Brain microvascular endothelial cell (primary cell): ENCODE measurements around the gene RUNDC1.
A peak's percentile ranks its signal among the peaks of the same experiment; 100 is the strongest.
"Not testable (repeated sequence)": the region's sequence is repeated elsewhere in the genome, so short reads cannot be mapped to it uniquely, and the experiment has no call there.

Experiments
- DNase-seq: peaks from one replicate; pipeline ENCODE4 v3.0.0-alpha.2; 2020
- H3K27ac ChIP-seq: fragments of 250-450 bp; sonication (Bioruptor Pico); 2 replicates; pipeline ENCODE4 v1.5.1; 2020; ENCODE audit warnings: mild to moderate bottlenecking, moderate library complexity
- H3K27me3 ChIP-seq: fragments of 250-450 bp; sonication (Bioruptor Pico); replicated peaks from 2 replicates; pipeline ENCODE4 v1.5.1; 2020; ENCODE audit warnings: mild to moderate bottlenecking
- H3K36me3 ChIP-seq: fragments of 250-450 bp; sonication (Bioruptor Pico); replicated peaks from 2 replicates; pipeline ENCODE4 v1.5.1; 2020; ENCODE audit warnings: mild to moderate bottlenecking
- H3K4me3 ChIP-seq: 2 replicates; pipeline ENCODE4 v1.5.1; 2011; ENCODE audit warnings: low read depth, mild to moderate bottlenecking, control low read depth, low read length, moderate library complexity
- in situ Hi-C: cut with HindIII; loops from 2 replicates; pipeline ENCODE4 v1.10.0; 2017; ENCODE audit warnings: low sequenced_read_pairs, low pct_ligation_motif_present
- TF ChIP-seq, protein P1 (sequence below): IDR thresholded peaks from 2 replicates; pipeline ENCODE4 v1.5.1; 2011; ENCODE audit warnings: low read depth, mild to moderate bottlenecking, moderate library complexity, low read length, control low read depth, inconsistent platforms; ENCODE audit errors: missing control alignments

Gene RUNDC1

DNA sequence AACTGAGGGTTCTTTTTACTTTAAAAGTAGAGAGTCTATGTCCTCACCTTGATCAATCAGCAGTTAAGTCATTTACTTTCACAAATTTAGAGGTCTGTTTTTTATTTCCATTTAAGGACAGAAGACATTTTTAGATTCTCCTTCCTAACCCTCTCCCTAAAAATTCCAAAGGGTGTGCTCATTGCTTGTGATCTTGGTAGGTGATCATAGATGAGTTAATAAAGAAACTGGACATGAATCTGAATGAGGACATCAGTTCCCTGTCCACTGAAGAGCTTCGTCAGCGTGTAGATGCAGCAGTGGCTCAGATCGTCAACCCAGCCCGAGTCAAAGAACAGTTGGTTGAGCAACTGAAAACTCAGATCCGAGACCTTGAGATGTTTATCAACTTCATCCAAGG, 8.8 kb downstream of the RUNDC1 start:
- TF ChIP-seq, protein P1, sequence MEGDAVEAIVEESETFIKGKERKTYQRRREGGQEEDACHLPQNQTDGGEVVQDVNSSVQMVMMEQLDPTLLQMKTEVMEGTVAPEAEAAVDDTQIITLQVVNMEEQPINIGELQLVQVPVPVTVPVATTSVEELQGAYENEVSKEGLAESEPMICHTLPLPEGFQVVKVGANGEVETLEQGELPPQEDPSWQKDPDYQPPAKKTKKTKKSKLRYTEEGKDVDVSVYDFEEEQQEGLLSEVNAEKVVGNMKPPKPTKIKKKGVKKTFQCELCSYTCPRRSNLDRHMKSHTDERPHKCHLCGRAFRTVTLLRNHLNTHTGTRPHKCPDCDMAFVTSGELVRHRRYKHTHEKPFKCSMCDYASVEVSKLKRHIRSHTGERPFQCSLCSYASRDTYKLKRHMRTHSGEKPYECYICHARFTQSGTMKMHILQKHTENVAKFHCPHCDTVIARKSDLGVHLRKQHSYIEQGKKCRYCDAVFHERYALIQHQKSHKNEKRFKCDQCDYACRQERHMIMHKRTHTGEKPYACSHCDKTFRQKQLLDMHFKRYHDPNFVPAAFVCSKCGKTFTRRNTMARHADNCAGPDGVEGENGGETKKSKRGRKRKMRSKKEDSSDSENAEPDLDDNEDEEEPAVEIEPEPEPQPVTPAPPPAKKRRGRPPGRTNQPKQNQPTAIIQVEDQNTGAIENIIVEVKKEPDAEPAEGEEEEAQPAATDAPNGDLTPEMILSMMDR: no peak
- in situ Hi-C loops: no loop called here
- Histone ChIP-seq H3K27me3 (no peaks in the 10 kb centered on the region), H3K36me3 (peaks cover 36% of the 10 kb centered on the region), H3K4me3 (no peak overlapping the region), H3K27ac (peak overlapping the region; percentile 36)
- DNase-seq: no peak

DNA sequence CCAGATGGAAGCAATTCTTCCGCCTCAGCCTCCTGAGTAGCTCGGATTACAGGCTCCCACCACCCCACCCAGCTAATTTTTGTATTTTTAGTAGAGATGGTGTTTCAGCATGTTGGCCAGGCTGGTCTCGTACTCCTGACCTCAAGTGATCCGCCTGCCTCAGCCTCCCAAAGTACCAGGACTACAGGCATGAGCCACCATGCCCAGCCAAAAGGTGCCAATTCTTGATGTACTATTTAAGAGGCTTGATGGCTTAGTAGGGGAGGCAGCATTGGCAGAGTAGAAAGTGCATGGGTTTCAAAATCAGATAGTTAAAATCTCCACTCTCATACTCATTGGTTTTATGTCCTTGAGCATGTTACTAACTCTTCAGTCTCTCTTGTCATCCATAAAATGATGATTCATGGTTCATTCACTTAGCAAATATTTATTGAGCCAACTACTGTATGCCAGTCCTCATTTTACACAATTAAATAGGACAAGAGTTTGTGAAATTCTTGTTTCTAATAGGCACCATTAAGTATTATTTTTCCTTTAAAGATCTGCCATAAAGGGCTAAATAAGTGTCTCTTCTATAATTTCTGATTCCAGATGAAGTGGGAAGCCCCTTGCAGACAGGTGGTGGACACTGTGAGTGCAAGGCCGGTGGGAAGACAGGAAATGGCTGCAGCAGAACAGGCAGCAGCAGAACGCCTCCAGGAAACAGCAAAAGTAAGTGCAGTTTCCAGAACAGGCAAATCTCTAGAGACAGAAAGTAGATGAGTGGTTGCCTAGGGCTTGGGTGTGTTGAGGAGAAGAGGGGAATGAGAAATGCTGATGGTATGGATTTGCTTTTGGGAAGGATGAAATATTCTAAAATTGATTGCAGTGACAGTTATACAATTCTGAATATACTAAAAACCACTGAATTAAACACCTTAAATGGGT, 9.6 kb downstream of the RUNDC1 start:
- Histone ChIP-seq H3K36me3 (peaks cover 36% of the 10 kb centered on the region), H3K4me3 (no peak overlapping the region), H3K27me3 (no peaks in the 10 kb centered on the region), H3K27ac (peak overlapping the region; percentile 42)
- DNase-seq: no peak
- TF ChIP-seq, protein P1: no peak
- in situ Hi-C loops: no loop called here

DNA sequence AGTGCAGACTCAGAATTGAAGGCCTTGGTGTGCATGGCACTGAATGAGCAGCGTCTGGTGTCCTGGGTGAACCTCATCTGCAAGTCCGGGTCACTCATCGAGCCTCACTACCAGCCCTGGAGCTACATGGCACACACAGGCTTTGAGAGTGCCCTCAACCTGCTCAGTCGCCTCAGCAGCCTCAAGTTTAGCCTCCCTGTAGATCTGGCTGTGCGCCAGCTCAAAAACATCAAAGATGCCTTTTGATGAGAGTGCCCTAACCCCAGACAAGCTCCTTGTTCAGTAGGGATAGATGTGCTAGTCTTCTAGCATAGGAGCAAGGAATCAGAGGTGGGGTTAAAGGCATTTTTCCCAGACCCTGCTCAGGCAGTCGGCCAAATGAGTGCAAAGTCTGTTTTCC, 11.1 kb downstream of the RUNDC1 start:
- TF ChIP-seq, protein P1: no peak
- H3K27me3 ChIP-seq: no peaks in the 10 kb centered on the region
- no peak for DNase-seq
- H3K4me3 ChIP-seq: no peak overlapping the region
- peaks cover 36% of the 10 kb centered on the region for H3K36me3 ChIP-seq
- H3K27ac ChIP-seq: no peak overlapping the region
- in situ Hi-C loops: no loop called here

DNA sequence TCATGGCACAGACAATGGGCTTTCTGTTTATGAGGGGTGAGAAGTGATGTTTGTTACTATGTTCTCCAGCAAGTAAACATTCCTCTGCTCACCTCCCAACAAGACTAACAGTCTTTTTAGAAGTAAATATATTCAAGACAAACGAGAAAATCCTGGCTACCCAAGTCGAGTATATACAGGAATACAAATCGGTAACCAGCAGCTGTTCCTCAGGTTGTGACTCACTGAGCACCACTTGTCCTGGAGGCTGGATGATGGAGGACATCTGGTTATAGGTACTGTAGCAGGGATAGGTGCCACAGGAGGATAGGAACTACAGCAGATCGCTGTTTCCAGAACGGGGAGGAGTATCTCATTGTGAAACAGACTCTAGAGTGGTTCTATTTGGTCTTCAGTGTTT, 12.5 kb downstream of the RUNDC1 start:
- TF ChIP-seq, protein P1: no peak
- in situ Hi-C loops: no loop called here
- DNase-seq: no peak
- Histone ChIP-seq H3K27me3 (no peaks in the 10 kb centered on the region), H3K27ac (no peak overlapping the region), H3K4me3 (no peak overlapping the region), H3K36me3 (peaks cover 30% of the 10 kb centered on the region)

DNA sequence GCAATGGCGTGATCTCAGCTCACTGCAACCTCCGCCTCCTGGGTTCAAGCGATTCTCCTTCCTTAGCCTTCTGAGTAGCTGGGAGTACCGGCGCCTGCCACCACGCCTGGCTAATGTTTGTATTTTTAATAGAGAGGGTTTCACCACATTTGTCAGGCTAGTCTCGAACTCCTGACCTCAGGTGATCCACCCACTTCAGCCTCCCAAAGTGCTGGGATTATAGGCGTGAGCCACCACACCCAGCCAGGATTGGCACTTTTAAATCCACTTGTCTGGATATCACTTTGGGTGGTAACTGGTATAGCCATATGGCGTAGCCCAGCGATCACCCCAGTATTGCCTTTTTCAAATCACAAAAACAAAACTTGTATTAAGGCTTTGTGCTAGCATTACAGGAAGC, 13.5 kb downstream of the RUNDC1 start:
- not testable (repeated sequence) for H3K4me3 ChIP-seq

DNA sequence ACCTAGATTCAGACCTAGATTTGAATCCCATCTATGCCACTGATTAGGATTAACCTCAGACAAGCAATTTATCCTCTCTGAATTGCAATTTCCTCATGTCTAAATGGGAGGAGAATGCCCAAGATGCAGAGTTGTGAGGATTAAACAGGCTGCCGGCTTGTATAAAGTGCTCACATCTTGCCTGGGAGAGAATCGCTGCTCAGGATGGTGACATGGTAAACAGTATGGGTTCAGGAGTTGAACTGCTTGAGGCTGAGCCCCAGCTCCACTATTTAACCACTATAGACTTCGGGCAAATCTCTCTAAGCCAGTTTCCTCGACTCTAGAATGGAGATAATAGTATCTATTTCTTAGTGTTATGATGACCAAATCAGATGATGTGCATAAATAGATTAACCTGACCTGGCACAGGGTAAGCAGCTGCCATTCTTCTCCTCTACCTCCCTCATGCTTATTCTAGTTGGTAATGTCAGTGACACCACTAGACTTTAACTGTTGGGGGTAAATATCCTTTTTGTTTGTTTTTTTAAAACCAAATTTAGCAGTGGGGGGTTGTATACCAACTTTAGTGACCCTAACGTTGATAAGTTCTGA, 17.1 kb downstream of the RUNDC1 start:
- in situ Hi-C loops: no loop called here
- no peak for DNase-seq
- H3K27ac ChIP-seq: peak overlapping the region; percentile 26
- H3K4me3 ChIP-seq: peak overlapping the region; percentile 41
- no peaks in the 10 kb centered on the region for H3K27me3 ChIP-seq
- peaks cover 38% of the 10 kb centered on the region for H3K36me3 ChIP-seq
- TF ChIP-seq, protein P1: no peak

More for the DNA sequence above, 13.5 kb downstream of the RUNDC1 start:
- in situ Hi-C loops, H3K27ac ChIP-seq, H3K27me3 ChIP-seq, DNase-seq: not testable (repeated sequence)
- peaks cover 29% of the 10 kb centered on the region for H3K36me3 ChIP-seq
